ENCODE data around the gene CTNNBIP1.

The CTNNBIP1 gene

DNA sequence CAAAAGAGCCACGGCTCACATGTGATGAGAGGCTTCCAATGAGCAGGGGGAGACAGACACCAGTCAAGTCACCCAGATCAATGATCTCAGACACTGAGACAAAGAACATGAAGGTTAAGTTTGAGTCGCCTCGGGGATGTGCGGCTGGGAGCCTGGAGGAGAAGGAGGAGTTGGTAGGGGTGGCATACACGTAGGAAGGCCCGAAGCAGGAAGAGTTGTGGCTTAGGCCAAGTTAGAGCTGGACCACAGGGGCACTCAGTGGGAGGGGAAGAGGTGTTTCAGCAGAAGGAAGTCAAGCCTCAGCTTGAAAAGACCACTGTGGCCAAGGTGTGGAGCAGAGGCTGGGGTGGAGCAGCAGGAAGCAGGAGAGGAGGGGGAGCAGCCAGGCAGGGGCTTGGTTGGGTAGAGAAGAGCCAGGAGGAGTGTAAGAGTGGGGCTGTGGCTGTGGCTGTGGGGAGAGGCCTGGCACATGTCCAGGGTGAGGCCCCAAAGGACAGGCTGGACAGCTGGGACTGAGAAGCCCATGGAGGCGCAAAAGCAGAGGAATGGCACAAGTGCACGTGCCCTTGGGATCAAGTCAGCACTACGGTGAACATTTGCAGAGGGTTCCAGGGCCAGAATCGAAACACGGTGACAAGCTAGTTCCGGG is 27.6 kb downstream of the CTNNBIP1 start:
- no peaks in the 10 kb centered on the region for H3K27me3 ChIP-seq (ENCODE audit: insufficient read depth, low read length, poor library complexity)
- H2BK15ac ChIP-seq (replicated peaks; ENCODE audit: low read depth): no peak overlapping the region
- H2AK5ac ChIP-seq (ENCODE audit: low read length): no peak overlapping the region
- no peak overlapping the region for H3K4ac ChIP-seq (ENCODE audit: low read depth, low read length)
- H3K56ac ChIP-seq (ENCODE audit: low read length): no peak overlapping the region
- peaks cover 4% of the 10 kb centered on the region for H3K79me1 ChIP-seq (ENCODE audit: low read length)
- WGBS (ENCODE audit: extremely low coverage, insufficient coverage, low lambda C conversion rate): no CpG with 5 or more reads among the region's 12 CpGs
- H3K18ac ChIP-seq (ENCODE audit: low read length): no peak overlapping the region
- H2BK5ac ChIP-seq (ENCODE audit: low read length): no peak overlapping the region
- H3K36me3 ChIP-seq (ENCODE audit: control insufficient read depth, insufficient read depth, low read length): no peaks in the 10 kb centered on the region
- no peak overlapping the region for H2BK120ac ChIP-seq (ENCODE audit: low read depth, low read length)
- H3K79me2 ChIP-seq (ENCODE audit: control insufficient read depth, insufficient read depth, low read length): no peaks in the 10 kb centered on the region
- no peak overlapping the region for H3K4me2 ChIP-seq (ENCODE audit: low read length)
- no peak overlapping the region for H4K8ac ChIP-seq (ENCODE audit: low read depth, low read length)
- no peaks in the 10 kb centered on the region for H3K4me1 ChIP-seq (ENCODE audit: control insufficient read depth, low read depth, low read length)
- no peak overlapping the region for H4K5ac ChIP-seq (ENCODE audit: low read length)
- no peak for DNase-seq
- H3K9ac ChIP-seq (ENCODE audit: low read length): no peak overlapping the region
- no peak overlapping the region for H3K23ac ChIP-seq (ENCODE audit: low read length)
- no peak overlapping the region for H3K27ac ChIP-seq (ENCODE audit: low read depth, low read length)
- no peak overlapping the region for H3K4me3 ChIP-seq (ENCODE audit: low read length)

DNA sequence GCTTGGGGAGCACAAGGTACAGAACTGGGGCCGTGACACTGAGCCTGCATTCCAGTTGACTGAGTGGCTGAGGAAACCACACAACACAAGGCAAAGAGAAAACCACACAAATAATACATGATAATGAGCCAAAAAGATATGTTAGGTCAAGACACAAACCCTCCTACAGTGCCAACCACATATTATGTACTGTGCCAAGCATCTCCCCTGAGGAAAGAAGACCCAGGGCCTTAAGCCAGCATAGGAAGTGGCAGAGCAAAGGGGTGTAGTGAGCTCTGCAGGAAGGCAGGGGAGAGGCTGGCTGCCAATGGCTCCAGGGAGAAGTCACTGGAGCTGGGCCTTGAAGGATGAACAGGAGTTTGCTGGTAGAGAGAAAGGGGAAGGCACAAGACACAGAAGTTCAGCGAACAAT is 28.2 kb downstream of the CTNNBIP1 start:
- no CpG with 5 or more reads among the region's 2 CpGs for WGBS (ENCODE audit: extremely low coverage, insufficient coverage, low lambda C conversion rate)

DNA sequence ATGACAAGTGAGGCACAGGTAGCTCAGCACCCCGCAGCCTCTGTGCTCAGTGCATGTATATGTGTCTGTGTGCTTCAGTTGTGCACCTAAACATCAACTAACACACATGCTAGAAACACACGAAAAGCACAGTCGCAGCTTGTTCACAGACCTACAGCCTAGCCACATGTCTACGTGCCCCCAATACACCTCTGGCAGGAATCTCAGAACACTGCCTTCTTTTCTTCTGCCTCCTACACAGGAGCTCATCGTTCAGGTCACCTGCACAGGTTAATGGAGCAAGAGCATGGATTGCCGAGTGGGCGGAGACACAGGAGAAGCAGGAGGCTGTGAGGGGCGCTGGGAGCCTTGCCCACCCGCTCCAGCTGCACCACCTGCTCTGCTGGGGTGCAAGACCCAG is 31.7 kb downstream of the CTNNBIP1 start:
- DNase-seq: no peak
- H2BK5ac ChIP-seq (ENCODE audit: low read length): no peak overlapping the region
- H3K79me1 ChIP-seq (ENCODE audit: low read length): no peaks in the 10 kb centered on the region
- H3K36me3 ChIP-seq (ENCODE audit: control insufficient read depth, insufficient read depth, low read length): no peaks in the 10 kb centered on the region
- no peak overlapping the region for H2AK5ac ChIP-seq (ENCODE audit: low read length)
- no peak overlapping the region for H3K4me3 ChIP-seq (ENCODE audit: low read length)
- H2BK120ac ChIP-seq (ENCODE audit: low read depth, low read length): no peak overlapping the region
- no peaks in the 10 kb centered on the region for H3K4me1 ChIP-seq (ENCODE audit: control insufficient read depth, low read depth, low read length)
- no peaks in the 10 kb centered on the region for H3K27me3 ChIP-seq (ENCODE audit: insufficient read depth, low read length, poor library complexity)
- H4K8ac ChIP-seq (ENCODE audit: low read depth, low read length): no peak overlapping the region
- H2BK15ac ChIP-seq (replicated peaks; ENCODE audit: low read depth): no peak overlapping the region
- H3K23ac ChIP-seq (ENCODE audit: low read length): no peak overlapping the region
- H4K5ac ChIP-seq (ENCODE audit: low read length): no peak overlapping the region
- no peak overlapping the region for H3K4me2 ChIP-seq (ENCODE audit: low read length)
- no peak overlapping the region for H3K4ac ChIP-seq (ENCODE audit: low read depth, low read length)
- no peak overlapping the region for H3K27ac ChIP-seq (ENCODE audit: low read depth, low read length)
- H3K79me2 ChIP-seq (ENCODE audit: control insufficient read depth, insufficient read depth, low read length): no peaks in the 10 kb centered on the region
- WGBS (ENCODE audit: extremely low coverage, insufficient coverage, low lambda C conversion rate): no CpG with 5 or more reads among the region's 9 CpGs
- no peak overlapping the region for H3K56ac ChIP-seq (ENCODE audit: low read length)
- H3K9ac ChIP-seq (ENCODE audit: low read length): no peak overlapping the region
- no peak overlapping the region for H3K18ac ChIP-seq (ENCODE audit: low read length)

More for the DNA sequence above, 28.2 kb downstream of the CTNNBIP1 start:
- H3K9ac ChIP-seq (ENCODE audit: low read length): no peak overlapping the region
- DNase-seq: no peak
- no peak overlapping the region for H4K5ac ChIP-seq (ENCODE audit: low read length)
- H3K4me2 ChIP-seq (ENCODE audit: low read length): no peak overlapping the region
- no peak overlapping the region for H2BK120ac ChIP-seq (ENCODE audit: low read depth, low read length)
- H2BK5ac ChIP-seq (ENCODE audit: low read length): no peak overlapping the region
- peaks cover under 1% of the 10 kb centered on the region for H3K79me1 ChIP-seq (ENCODE audit: low read length)
- H3K36me3 ChIP-seq (ENCODE audit: control insufficient read depth, insufficient read depth, low read length): no peaks in the 10 kb centered on the region
- H3K23ac ChIP-seq (ENCODE audit: low read length): no peak overlapping the region
- H3K56ac ChIP-seq (ENCODE audit: low read length): no peak overlapping the region
- no peaks in the 10 kb centered on the region for H3K27me3 ChIP-seq (ENCODE audit: insufficient read depth, low read length, poor library complexity)
- H3K27ac ChIP-seq (ENCODE audit: low read depth, low read length): no peak overlapping the region
- H2AK5ac ChIP-seq (ENCODE audit: low read length): no peak overlapping the region
- no peaks in the 10 kb centered on the region for H3K79me2 ChIP-seq (ENCODE audit: control insufficient read depth, insufficient read depth, low read length)
- no peaks in the 10 kb centered on the region for H3K4me1 ChIP-seq (ENCODE audit: control insufficient read depth, low read depth, low read length)
- H3K4ac ChIP-seq (ENCODE audit: low read depth, low read length): no peak overlapping the region
- H4K8ac ChIP-seq (ENCODE audit: low read depth, low read length): no peak overlapping the region
- no peak overlapping the region for H3K4me3 ChIP-seq (ENCODE audit: low read length)
- no peak overlapping the region for H2BK15ac ChIP-seq (replicated peaks; ENCODE audit: low read depth)
- H3K18ac ChIP-seq (ENCODE audit: low read length): no peak overlapping the region

DNA sequence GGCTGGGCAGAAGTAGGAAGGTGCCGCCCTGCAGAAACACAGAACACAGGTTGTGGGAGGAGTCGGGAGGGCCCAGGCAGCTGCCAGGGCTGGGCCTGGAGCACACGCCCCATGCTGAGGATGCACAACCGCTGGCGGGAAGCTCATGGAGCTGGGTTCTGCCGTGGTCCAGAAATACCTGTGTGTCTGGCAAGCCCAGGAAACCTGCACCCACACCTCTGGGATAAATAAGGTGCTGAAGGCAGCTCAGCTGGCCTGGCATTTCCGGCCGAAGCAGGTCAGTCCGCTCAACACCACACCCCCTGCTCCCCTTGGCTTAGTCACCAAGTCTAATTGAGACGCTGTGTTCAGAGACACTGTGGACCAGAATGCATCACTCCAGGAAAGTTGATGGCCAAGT is 32.1 kb downstream of the CTNNBIP1 start:
- H3K79me2 ChIP-seq (ENCODE audit: control insufficient read depth, insufficient read depth, low read length): no peaks in the 10 kb centered on the region
- WGBS (ENCODE audit: extremely low coverage, insufficient coverage, low lambda C conversion rate): no CpG with 5 or more reads among the region's 10 CpGs
- H3K4me3 ChIP-seq (ENCODE audit: low read length): no peak overlapping the region
- H2BK120ac ChIP-seq (ENCODE audit: low read depth, low read length): no peak overlapping the region
- no peaks in the 10 kb centered on the region for H3K36me3 ChIP-seq (ENCODE audit: control insufficient read depth, insufficient read depth, low read length)
- no peak overlapping the region for H2BK5ac ChIP-seq (ENCODE audit: low read length)
- no peak overlapping the region for H3K9ac ChIP-seq (ENCODE audit: low read length)
- H3K56ac ChIP-seq (ENCODE audit: low read length): no peak overlapping the region
- H3K4ac ChIP-seq (ENCODE audit: low read depth, low read length): no peak overlapping the region
- no peak for DNase-seq
- no peak overlapping the region for H4K8ac ChIP-seq (ENCODE audit: low read depth, low read length)
- no peak overlapping the region for H3K18ac ChIP-seq (ENCODE audit: low read length)
- no peaks in the 10 kb centered on the region for H3K27me3 ChIP-seq (ENCODE audit: insufficient read depth, low read length, poor library complexity)
- no peak overlapping the region for H2AK5ac ChIP-seq (ENCODE audit: low read length)
- H2BK15ac ChIP-seq (replicated peaks; ENCODE audit: low read depth): no peak overlapping the region
- no peak overlapping the region for H3K27ac ChIP-seq (ENCODE audit: low read depth, low read length)
- H3K23ac ChIP-seq (ENCODE audit: low read length): no peak overlapping the region
- H3K4me2 ChIP-seq (ENCODE audit: low read length): no peak overlapping the region
- no peaks in the 10 kb centered on the region for H3K79me1 ChIP-seq (ENCODE audit: low read length)
- no peak overlapping the region for H4K5ac ChIP-seq (ENCODE audit: low read length)
- H3K4me1 ChIP-seq (ENCODE audit: control insufficient read depth, low read depth, low read length): no peaks in the 10 kb centered on the region

DNA sequence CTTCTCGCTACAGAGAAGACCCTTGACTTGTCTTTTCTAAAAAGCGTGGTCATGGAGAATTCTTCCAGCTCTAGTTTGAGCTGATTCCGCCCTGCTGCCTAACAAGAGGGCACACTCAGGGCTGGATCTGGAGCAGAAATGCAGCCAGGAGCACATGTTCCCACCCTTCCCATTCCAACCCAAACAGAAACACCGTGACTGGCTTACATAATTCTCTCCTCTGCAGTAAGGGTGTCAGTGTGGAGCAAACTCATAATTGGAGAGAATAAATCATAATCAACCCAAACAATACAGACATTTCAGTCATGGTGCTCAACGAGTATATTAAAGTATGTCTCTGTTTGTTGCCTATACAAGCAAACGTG is 34.5 kb downstream of the CTNNBIP1 start:
- Histone ChIP-seq H3K18ac (ENCODE audit: low read length) (no peak overlapping the region), H3K36me3 (ENCODE audit: control insufficient read depth, insufficient read depth, low read length) (no peaks in the 10 kb centered on the region), H2BK120ac (ENCODE audit: low read depth, low read length) (no peak overlapping the region), H3K79me2 (ENCODE audit: control insufficient read depth, insufficient read depth, low read length) (no peaks in the 10 kb centered on the region), H3K79me1 (ENCODE audit: low read length) (no peaks in the 10 kb centered on the region), H3K9ac (ENCODE audit: low read length) (no peak overlapping the region), H3K27ac (ENCODE audit: low read depth, low read length) (no peak overlapping the region), H3K4me2 (ENCODE audit: low read length) (no peak overlapping the region), H3K23ac (ENCODE audit: low read length) (no peak overlapping the region), H3K27me3 (ENCODE audit: insufficient read depth, low read length, poor library complexity) (no peaks in the 10 kb centered on the region), H3K4ac (ENCODE audit: low read depth, low read length) (no peak overlapping the region), H2BK15ac (replicated peaks; ENCODE audit: low read depth) (no peak overlapping the region), H3K4me3 (ENCODE audit: low read length) (no peak overlapping the region), H4K8ac (ENCODE audit: low read depth, low read length) (no peak overlapping the region), H4K5ac (ENCODE audit: low read length) (no peak overlapping the region), H2AK5ac (ENCODE audit: low read length) (no peak overlapping the region), H3K4me1 (ENCODE audit: control insufficient read depth, low read depth, low read length) (no peaks in the 10 kb centered on the region), H3K56ac (ENCODE audit: low read length) (peak overlapping the region; percentile 50), H2BK5ac (ENCODE audit: low read length) (no peak overlapping the region)
- no peak for DNase-seq
- WGBS (ENCODE audit: extremely low coverage, insufficient coverage, low lambda C conversion rate): no CpG with 5 or more reads among the region's 6 CpGs

DNA sequence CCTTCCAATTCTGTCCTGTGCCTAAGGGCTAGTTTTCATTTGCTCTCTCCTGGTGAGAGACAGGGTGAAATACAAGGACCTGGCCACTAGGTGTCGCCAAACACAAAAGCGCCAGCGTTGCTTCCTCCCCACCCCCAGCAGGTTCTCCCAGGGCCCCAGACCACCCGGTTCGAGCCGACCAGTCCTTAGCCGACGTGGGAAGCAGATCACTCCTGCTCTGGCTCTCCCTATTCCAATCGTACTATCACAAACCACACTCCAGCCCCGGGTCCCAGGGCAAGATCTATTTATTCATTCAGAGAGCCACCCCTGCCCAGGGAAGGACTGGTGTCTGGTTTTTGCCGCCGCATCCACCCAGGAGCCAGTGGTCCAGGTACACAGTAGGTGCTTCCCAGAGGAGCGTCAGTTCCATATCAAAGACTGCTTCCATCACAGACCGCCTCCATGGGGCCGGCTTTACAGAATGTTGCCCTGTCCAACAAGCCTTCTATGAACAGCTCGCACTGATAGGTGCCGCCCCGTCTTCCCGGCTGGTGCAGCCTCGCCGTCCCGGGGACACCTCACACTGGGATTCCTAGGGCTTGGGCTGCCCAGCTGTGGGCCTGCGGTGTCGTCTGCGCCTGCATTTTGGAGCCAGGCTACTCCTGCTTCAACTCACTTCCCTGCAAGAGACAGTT is 35.0 kb downstream of the CTNNBIP1 start:
- H3K23ac ChIP-seq (ENCODE audit: low read length): no peak overlapping the region
- H3K4me1 ChIP-seq (ENCODE audit: control insufficient read depth, low read depth, low read length): no peaks in the 10 kb centered on the region
- no peaks in the 10 kb centered on the region for H3K36me3 ChIP-seq (ENCODE audit: control insufficient read depth, insufficient read depth, low read length)
- no peak overlapping the region for H2BK120ac ChIP-seq (ENCODE audit: low read depth, low read length)
- no peak overlapping the region for H3K4me3 ChIP-seq (ENCODE audit: low read length)
- no peak overlapping the region for H2AK5ac ChIP-seq (ENCODE audit: low read length)
- no peak overlapping the region for H2BK15ac ChIP-seq (replicated peaks; ENCODE audit: low read depth)
- peak; percentile 82 for DNase-seq
- no peak overlapping the region for H2BK5ac ChIP-seq (ENCODE audit: low read length)
- peak overlapping the region; percentile 51 for H3K9ac ChIP-seq (ENCODE audit: low read length)
- H3K18ac ChIP-seq (ENCODE audit: low read length): no peak overlapping the region
- WGBS (ENCODE audit: extremely low coverage, insufficient coverage, low lambda C conversion rate): no CpG with 5 or more reads among the region's 25 CpGs
- H3K27me3 ChIP-seq (ENCODE audit: insufficient read depth, low read length, poor library complexity): no peaks in the 10 kb centered on the region
- H4K8ac ChIP-seq (ENCODE audit: low read depth, low read length): no peak overlapping the region
- H3K4ac ChIP-seq (ENCODE audit: low read depth, low read length): no peak overlapping the region
- H3K56ac ChIP-seq (ENCODE audit: low read length): peak overlapping the region; percentile 50
- no peak overlapping the region for H3K27ac ChIP-seq (ENCODE audit: low read depth, low read length)
- H4K5ac ChIP-seq (ENCODE audit: low read length): no peak overlapping the region
- no peaks in the 10 kb centered on the region for H3K79me1 ChIP-seq (ENCODE audit: low read length)
- no peak overlapping the region for H3K4me2 ChIP-seq (ENCODE audit: low read length)
- H3K79me2 ChIP-seq (ENCODE audit: control insufficient read depth, insufficient read depth, low read length): no peaks in the 10 kb centered on the region
